ENCODE data around the gene USH1G.

The USH1G gene

GRCh38 chr17:74947041-74947754, 24.1 kb upstream of the USH1G start:
- no peak overlapping the region for H3K4me3 ChIP-seq (ENCODE audit: control insufficient read depth, low read depth, low read length)
- TF ChIP-seq, protein P1, sequence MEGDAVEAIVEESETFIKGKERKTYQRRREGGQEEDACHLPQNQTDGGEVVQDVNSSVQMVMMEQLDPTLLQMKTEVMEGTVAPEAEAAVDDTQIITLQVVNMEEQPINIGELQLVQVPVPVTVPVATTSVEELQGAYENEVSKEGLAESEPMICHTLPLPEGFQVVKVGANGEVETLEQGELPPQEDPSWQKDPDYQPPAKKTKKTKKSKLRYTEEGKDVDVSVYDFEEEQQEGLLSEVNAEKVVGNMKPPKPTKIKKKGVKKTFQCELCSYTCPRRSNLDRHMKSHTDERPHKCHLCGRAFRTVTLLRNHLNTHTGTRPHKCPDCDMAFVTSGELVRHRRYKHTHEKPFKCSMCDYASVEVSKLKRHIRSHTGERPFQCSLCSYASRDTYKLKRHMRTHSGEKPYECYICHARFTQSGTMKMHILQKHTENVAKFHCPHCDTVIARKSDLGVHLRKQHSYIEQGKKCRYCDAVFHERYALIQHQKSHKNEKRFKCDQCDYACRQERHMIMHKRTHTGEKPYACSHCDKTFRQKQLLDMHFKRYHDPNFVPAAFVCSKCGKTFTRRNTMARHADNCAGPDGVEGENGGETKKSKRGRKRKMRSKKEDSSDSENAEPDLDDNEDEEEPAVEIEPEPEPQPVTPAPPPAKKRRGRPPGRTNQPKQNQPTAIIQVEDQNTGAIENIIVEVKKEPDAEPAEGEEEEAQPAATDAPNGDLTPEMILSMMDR (conservative IDR thresholded peaks at IDR 0.05; ENCODE audit: control insufficient read depth, insufficient read depth, low read depth, low read length): no peak
- no peak for DNase-seq (ENCODE audit: low read depth)

GRCh38 chr17:74946641-74947040, 23.6 kb upstream of the USH1G start:
- H3K4me3 ChIP-seq (ENCODE audit: control insufficient read depth, low read depth, low read length): no peak overlapping the region
- TF ChIP-seq, protein P1 (conservative IDR thresholded peaks at IDR 0.05; ENCODE audit: control insufficient read depth, insufficient read depth, low read depth, low read length): no peak
- no peak for DNase-seq (ENCODE audit: low read depth)

- no peak for DNase-seq (ENCODE audit: low read depth)
- H3K4me3 ChIP-seq (ENCODE audit: control insufficient read depth, low read depth, low read length): no peak overlapping the region
- TF ChIP-seq, protein P1 (conservative IDR thresholded peaks at IDR 0.05; ENCODE audit: control insufficient read depth, insufficient read depth, low read depth, low read length): no peak
Observed at GRCh38 chr17:74945543-74945942, 22.5 kb upstream of the USH1G start.

GRCh38 chr17:74943808-74944522, 20.9 kb upstream of the USH1G start:
- TF ChIP-seq, protein P1 (conservative IDR thresholded peaks at IDR 0.05; ENCODE audit: control insufficient read depth, insufficient read depth, low read depth, low read length): no peak
- DNase-seq (ENCODE audit: low read depth): no peak
- H3K4me3 ChIP-seq (ENCODE audit: control insufficient read depth, low read depth, low read length): no peak overlapping the region

- no peak for DNase-seq (ENCODE audit: low read depth)
- TF ChIP-seq, protein P1 (conservative IDR thresholded peaks at IDR 0.05; ENCODE audit: control insufficient read depth, insufficient read depth, low read depth, low read length): no peak
- no peak overlapping the region for H3K4me3 ChIP-seq (ENCODE audit: control insufficient read depth, low read depth, low read length)
Observed at GRCh38 chr17:74941128-74941725, 18.2 kb upstream of the USH1G start.

DNA sequence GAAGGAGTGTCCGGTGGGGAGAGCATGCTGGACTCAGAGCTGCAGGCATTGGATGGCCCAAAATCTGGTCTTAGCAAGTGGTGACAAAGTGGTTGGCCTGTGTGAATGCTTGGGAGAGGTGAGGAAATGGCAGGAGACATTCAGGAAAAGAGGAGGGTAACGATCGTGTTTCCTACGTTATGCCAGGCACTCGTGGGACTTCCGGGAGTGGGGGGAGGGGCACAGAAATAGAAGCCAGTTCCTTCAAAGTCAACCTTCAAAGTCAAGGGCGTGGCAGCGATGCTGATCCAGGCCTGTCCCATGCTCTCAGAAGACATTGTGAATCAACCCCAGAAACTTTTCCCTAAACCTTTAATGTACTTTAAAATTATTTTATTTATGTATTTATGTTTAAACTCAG, 16.5 kb upstream of the USH1G start:
- TF ChIP-seq, protein P1 (conservative IDR thresholded peaks at IDR 0.05; ENCODE audit: control insufficient read depth, insufficient read depth, low read depth, low read length): no peak
- DNase-seq (ENCODE audit: low read depth): no peak
- H3K4me3 ChIP-seq (ENCODE audit: control insufficient read depth, low read depth, low read length): no peak overlapping the region

Data from fibroblast of mammary gland (primary cell).